Keratinocyte (primary cell): ENCODE data around the gene PLXNA2. TPM values are rescaled to one million over a fixed set of nuclear protein-coding genes. Genes with fewer than 3 reads are reported as not detected.

Source experiments
- DNase-seq: peaks from one replicate; pipeline ENCODE4 v3.0.0-alpha.2; 2011; ENCODE audit warnings: low read depth, missing footprints, low spot score
- FAIRE-seq: peaks from 2 replicates; lab custom pipeline; 2011; peaks lifted over from hg19 to GRCh38; lab: Jason Lieb, UNC
- H2AFZ ChIP-seq: 2 replicates; pipeline ENCODE4 v1.6.0; 2012; ENCODE audit warnings: low read length, control low read depth, inconsistent platforms; ENCODE audit not compliant: control insufficient read depth
- H3K27ac ChIP-seq: 2 replicates; pipeline ENCODE4 v1.5.1; 2011; ENCODE audit warnings: low read length; ENCODE audit not compliant: control insufficient read depth, insufficient read depth
- H3K27me3 ChIP-seq: 3 replicates; pipeline ENCODE4 v1.6.0; 2011; ENCODE audit warnings: low read length; ENCODE audit not compliant: control insufficient read depth, insufficient read depth; ENCODE audit errors: extremely low read depth
- H3K36me3 ChIP-seq, 2 experiments: 2 replicates in 1 of 2; 3 replicates in 1 of 2; pipeline ENCODE4 v1.5.1; 2011; ENCODE audit warnings: low read length in 2 of 2, mild to moderate bottlenecking in 1 of 2; ENCODE audit not compliant: control insufficient read depth in 2 of 2, insufficient read depth in 2 of 2; ENCODE audit errors: extremely low read depth in 1 of 2
- H3K4me1 ChIP-seq: 3 replicates; pipeline ENCODE4 v1.5.1; 2011; ENCODE audit warnings: low read length; ENCODE audit not compliant: control insufficient read depth, insufficient read depth; ENCODE audit errors: extremely low read depth
- H3K4me2 ChIP-seq: 3 replicates; pipeline ENCODE4 v1.6.0; 2011; ENCODE audit warnings: low read depth, low read length; ENCODE audit not compliant: control insufficient read depth, insufficient read depth; ENCODE audit errors: extremely low read depth
- H3K4me3 ChIP-seq, 3 experiments: fragments of 200-600 bp in 1 of 3; sonication (generic) in 1 of 3; 2 replicates in 2 of 3; 3 replicates in 1 of 3; pipeline ENCODE4 v1.5.1; 2011 to 2016; ENCODE audit warnings: low read length in 3 of 3, mild to moderate bottlenecking in 3 of 3, control low read depth in 2 of 3, inconsistent platforms in 1 of 3, low read depth in 1 of 3, mixed read lengths in 1 of 3, mixed run types in 1 of 3, moderate library complexity in 1 of 3; ENCODE audit not compliant: control insufficient read depth in 2 of 3, insufficient read depth in 2 of 3; ENCODE audit errors: extremely low read depth in 1 of 3
- H3K79me2 ChIP-seq: 2 replicates; pipeline ENCODE4 v1.6.0; 2012; ENCODE audit warnings: low read length; ENCODE audit not compliant: control insufficient read depth, insufficient read depth
- H3K9ac ChIP-seq: 3 replicates; pipeline ENCODE4 v1.6.0; 2011; ENCODE audit warnings: low read length; ENCODE audit not compliant: control insufficient read depth, insufficient read depth; ENCODE audit errors: extremely low read depth
- H3K9me1 ChIP-seq: 3 replicates; pipeline ENCODE4 v1.6.0; 2011; ENCODE audit warnings: low read length; ENCODE audit not compliant: control insufficient read depth, insufficient read depth; ENCODE audit errors: extremely low read depth
- H3K9me3 ChIP-seq: 2 replicates; pipeline ENCODE4 v1.5.1; 2012; ENCODE audit warnings: low read depth, low read length; ENCODE audit not compliant: control insufficient read depth
- H4K20me1 ChIP-seq: 3 replicates; pipeline ENCODE4 v1.6.0; 2011; ENCODE audit warnings: low read length; ENCODE audit not compliant: control insufficient read depth, insufficient read depth; ENCODE audit errors: extremely low read depth
- EZH2 ChIP-seq: IDR thresholded peaks from one replicate; pipeline ENCODE4 v1.6.1; 2012; ENCODE audit warnings: inconsistent platforms, mild to moderate bottlenecking, low read length, moderate library complexity
- dilution Hi-C: fragments of 300-500 bp; cut with MboI; formaldehyde crosslinking; loops from one replicate; pipeline ENCODE4 v1.7.0; 2020; ENCODE audit warnings: low sequenced_read_pairs; ENCODE audit not compliant: extremely low pct_ligation_motif_present
- polyA plus RNA-seq, 5 experiments: library from polyadenylated mRNA; depleted of rRNA in 3 of 5; stranded (reverse) in 3 of 5; stranded (forward) in 1 of 5; unstranded in 1 of 5; fragments of >200 nt; gene quantifications; 1 replicate in 1 of 5; 2 replicates in 3 of 5; 3 replicates in 1 of 5; pipeline versions ENCODE4 v1.2.1 to v1.2.3, GENCODE V29; 2011 to 2012; ENCODE audit warnings: missing spikeins in 2 of 5, low read depth in 1 of 5, low replicate concordance in 1 of 5
- TF ChIP-seq, protein P1 (sequence below), 3 experiments: IDR thresholded peaks in 1 of 3; conservative IDR thresholded peaks in 1 of 3; optimal IDR thresholded peaks in 1 of 3; 2 replicates in 2 of 3; 3 replicates in 1 of 3; pipeline versions ENCODE3 to v1.5.1; 2011; ENCODE audit warnings: low read length in 3 of 3, mild to moderate bottlenecking in 3 of 3, moderate library complexity in 2 of 3, control low read depth in 1 of 3, inconsistent platforms in 1 of 3; ENCODE audit not compliant: insufficient read depth in 2 of 3; ENCODE audit errors: extremely low read depth in 1 of 3

Gene PLXNA2
- polyA plus RNA-seq, 1 donor (not counting 4 experiments of a cell fraction or from before 2014, with no cell fraction given) = 6.7 TPM

DNA sequence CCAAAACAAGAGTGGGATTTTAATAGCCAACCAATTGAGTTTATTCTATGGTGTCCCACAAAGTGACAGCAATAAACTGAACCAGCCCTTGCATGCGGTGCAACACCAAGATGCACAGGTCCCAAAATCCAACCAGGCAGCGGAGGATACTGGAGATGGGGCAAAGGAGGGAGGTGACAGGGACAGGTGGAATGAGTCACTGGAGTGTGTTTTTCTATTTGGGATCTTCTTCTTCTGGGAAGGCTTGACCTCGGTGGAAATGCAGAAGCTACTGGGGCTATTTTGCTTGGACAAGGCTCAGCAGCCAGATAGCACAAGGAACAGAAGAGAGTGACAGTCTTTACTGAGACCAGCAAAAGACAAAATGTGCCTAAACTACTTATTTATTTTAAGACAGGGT, 97.5 kb downstream of the PLXNA2 start:
- FAIRE-seq = no peak
- no peak overlapping the region for H3K4me2 ChIP-seq
- no peaks in the 10 kb centered on the region for H3K4me1 ChIP-seq
- no peak overlapping the region for H2AFZ ChIP-seq
- no peaks in the 10 kb centered on the region for H3K9me1 ChIP-seq
- H3K27ac ChIP-seq = no peak overlapping the region
- no peak overlapping the region for H3K4me3 ChIP-seq
- no peak overlapping the region for H3K9ac ChIP-seq
- dilution Hi-C loops = no loop called here
- no peak for DNase-seq
- H3K9me3 ChIP-seq = no peaks in the 10 kb centered on the region
- TF ChIP-seq EZH2 = no peak
- TF ChIP-seq, protein P1, sequence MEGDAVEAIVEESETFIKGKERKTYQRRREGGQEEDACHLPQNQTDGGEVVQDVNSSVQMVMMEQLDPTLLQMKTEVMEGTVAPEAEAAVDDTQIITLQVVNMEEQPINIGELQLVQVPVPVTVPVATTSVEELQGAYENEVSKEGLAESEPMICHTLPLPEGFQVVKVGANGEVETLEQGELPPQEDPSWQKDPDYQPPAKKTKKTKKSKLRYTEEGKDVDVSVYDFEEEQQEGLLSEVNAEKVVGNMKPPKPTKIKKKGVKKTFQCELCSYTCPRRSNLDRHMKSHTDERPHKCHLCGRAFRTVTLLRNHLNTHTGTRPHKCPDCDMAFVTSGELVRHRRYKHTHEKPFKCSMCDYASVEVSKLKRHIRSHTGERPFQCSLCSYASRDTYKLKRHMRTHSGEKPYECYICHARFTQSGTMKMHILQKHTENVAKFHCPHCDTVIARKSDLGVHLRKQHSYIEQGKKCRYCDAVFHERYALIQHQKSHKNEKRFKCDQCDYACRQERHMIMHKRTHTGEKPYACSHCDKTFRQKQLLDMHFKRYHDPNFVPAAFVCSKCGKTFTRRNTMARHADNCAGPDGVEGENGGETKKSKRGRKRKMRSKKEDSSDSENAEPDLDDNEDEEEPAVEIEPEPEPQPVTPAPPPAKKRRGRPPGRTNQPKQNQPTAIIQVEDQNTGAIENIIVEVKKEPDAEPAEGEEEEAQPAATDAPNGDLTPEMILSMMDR (optimal IDR thresholded peaks at IDR 0.05 in 1 of 3, IDR thresholded peaks at IDR 0.05 in 1 of 3, conservative IDR thresholded peaks at IDR 0.05 in 1 of 3; ENCODE audit: extremely low read depth in 1 of 3, insufficient read depth in 2 of 3, low read length in 3 of 3) = no peak
- no peaks in the 10 kb centered on the region for H3K27me3 ChIP-seq
- no peaks in the 10 kb centered on the region for H4K20me1 ChIP-seq
- H3K79me2 ChIP-seq = no peaks in the 10 kb centered on the region
- peaks cover 6 to 19% of the 10 kb centered on the region in 2 experiments for H3K36me3 ChIP-seq

DNA sequence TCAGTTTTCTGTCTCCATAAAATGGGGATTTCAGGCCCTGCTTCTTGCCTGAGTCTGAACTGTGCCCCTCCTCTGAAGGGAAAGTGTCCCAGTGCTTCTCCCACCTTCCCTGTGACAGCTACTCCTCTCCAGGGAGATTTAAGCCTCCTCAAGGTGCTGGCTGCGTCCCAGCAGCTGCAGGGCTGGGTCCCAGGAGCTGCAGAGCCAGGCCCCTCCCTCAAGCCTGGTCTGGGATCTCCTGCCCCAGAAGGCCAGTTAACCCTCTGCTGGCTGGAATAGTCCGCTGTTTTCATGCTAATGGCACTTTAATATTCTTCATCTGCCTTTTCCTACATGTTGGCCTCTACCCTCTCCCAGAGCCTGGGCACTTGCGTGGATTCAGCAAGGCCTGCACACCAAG, 99.0 kb downstream of the PLXNA2 start:
- DNase-seq (no peak), FAIRE-seq (no peak)
- Histone ChIP-seq H3K4me2 (no peak overlapping the region), H3K4me1 (no peaks in the 10 kb centered on the region), H2AFZ (no peak overlapping the region), H3K9me1 (no peaks in the 10 kb centered on the region), H3K27me3 (no peaks in the 10 kb centered on the region), H3K36me3 (peaks cover 7 to 21% of the 10 kb centered on the region in 2 experiments), H4K20me1 (no peaks in the 10 kb centered on the region), H3K9me3 (no peaks in the 10 kb centered on the region), H3K27ac (no peak overlapping the region), H3K4me3 (no peak overlapping the region), H3K79me2 (no peaks in the 10 kb centered on the region), H3K9ac (no peak overlapping the region)
- dilution Hi-C loops = no loop called here
- TF ChIP-seq, protein P1 (optimal IDR thresholded peaks at IDR 0.05 in 1 of 3, IDR thresholded peaks at IDR 0.05 in 1 of 3, conservative IDR thresholded peaks at IDR 0.05 in 1 of 3; ENCODE audit: extremely low read depth in 1 of 3, insufficient read depth in 2 of 3, low read length in 3 of 3) = no peak
- TF ChIP-seq EZH2 = no peak
